AG04449 (cell line): ENCODE data around the gene DLG1.

Experiments
- CTCF ChIA-PET: fragments of 350-600 bp; formaldehyde crosslinking; extraction: SDS; loops from one replicate; lab custom pipeline; 2021; ENCODE audit warnings: antibody characterized with exemption; lab: Yijun Ruan, JAX
- POLR2A ChIA-PET: fragments of 400-600, 350-600 bp; formaldehyde crosslinking; extraction: SDS; loops from one replicate; lab custom pipeline; 2020; ENCODE audit warnings: antibody characterized with exemption, inconsistent platforms; lab: Yijun Ruan, JAX
- DNase-seq: peaks from one replicate; pipeline ENCODE4 v3.0.0-alpha.2; 2010; ENCODE audit warnings: low read depth, low spot score
- H3K4me3 ChIP-seq: 2 replicates; pipeline ENCODE4 v1.5.1; 2011; ENCODE audit warnings: low read depth, mild to moderate bottlenecking, control low read depth, low read length
- TF ChIP-seq, protein P1 (sequence below): IDR thresholded peaks from one replicate; pipeline ENCODE4 v1.5.1; 2011; ENCODE audit warnings: mild to moderate bottlenecking, moderate library complexity, low read length, control low read depth, inconsistent platforms; ENCODE audit not compliant: insufficient read depth; ENCODE audit errors: missing control alignments

DLG1 gene

GRCh38 chr3:197165890-197166289, 132.5 kb downstream of the DLG1 start:
- DNase-seq = no peak

GRCh38 chr3:197155046-197155445, 143.4 kb downstream of the DLG1 start:
- TF ChIP-seq, protein P1, sequence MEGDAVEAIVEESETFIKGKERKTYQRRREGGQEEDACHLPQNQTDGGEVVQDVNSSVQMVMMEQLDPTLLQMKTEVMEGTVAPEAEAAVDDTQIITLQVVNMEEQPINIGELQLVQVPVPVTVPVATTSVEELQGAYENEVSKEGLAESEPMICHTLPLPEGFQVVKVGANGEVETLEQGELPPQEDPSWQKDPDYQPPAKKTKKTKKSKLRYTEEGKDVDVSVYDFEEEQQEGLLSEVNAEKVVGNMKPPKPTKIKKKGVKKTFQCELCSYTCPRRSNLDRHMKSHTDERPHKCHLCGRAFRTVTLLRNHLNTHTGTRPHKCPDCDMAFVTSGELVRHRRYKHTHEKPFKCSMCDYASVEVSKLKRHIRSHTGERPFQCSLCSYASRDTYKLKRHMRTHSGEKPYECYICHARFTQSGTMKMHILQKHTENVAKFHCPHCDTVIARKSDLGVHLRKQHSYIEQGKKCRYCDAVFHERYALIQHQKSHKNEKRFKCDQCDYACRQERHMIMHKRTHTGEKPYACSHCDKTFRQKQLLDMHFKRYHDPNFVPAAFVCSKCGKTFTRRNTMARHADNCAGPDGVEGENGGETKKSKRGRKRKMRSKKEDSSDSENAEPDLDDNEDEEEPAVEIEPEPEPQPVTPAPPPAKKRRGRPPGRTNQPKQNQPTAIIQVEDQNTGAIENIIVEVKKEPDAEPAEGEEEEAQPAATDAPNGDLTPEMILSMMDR = no peak
- DNase-seq = no peak
- CTCF ChIA-PET = no interaction called here
- POLR2A ChIA-PET = no interaction called here
- no peak overlapping the region for H3K4me3 ChIP-seq

More at GRCh38 chr3:197165890-197166289, 132.5 kb downstream of the DLG1 start:
- TF ChIP-seq, protein P1 = no peak
- POLR2A ChIA-PET = no interaction called here
- CTCF ChIA-PET = interaction anchor here (1.0 kb wide), 1 partner anchor 27 kb away, joined by 3 read pairs; no protein-coding TSS in a partner anchor
- no peak overlapping the region for H3K4me3 ChIP-seq

DNA sequence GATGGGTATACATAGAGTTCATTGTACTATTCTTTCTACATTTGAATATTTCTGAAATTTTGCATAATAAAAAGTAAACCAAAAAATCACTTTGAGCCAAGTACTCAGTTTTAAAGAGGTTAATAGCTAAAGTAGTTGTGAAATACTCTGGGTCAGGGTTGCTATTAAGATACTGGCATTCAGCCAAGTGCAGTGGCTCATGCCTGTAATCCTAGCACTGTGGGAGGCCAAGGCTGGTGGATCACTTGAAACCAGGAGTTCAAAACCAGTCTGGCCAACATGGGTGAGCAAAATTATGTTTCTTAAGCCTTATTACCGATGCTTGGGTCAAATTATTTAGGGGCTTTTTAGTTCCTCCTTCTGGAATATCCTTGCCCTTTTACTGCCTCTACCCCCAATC, 146.8 kb downstream of the DLG1 start:
- ChIA-PET POLR2A (no interaction called here), CTCF (interaction anchor here (0.7 to 1.2 kb wide), 4 partner anchors 9 to 359 kb away, joined by 3 to 4 read pairs (median 3); no protein-coding TSS in a partner anchor)
- DNase-seq = no peak

DNA sequence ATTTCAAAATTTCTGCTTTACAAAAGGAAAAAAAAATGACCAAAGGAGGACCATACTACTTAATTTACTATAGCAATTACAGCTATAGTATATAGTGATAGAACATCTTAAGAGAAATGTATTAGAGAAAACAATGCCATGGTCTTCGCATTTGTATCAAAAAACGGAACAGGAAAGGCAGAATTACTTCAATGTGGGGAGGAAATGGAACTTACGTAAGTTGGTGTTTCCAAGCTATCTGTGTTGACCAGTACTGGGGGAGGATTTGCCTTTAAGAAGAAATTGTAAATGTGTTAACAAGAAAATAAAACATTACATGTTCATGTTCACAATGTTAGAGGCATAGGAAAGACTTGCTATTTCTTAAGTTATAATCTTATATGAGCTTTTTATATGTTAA, 148.9 kb downstream of the DLG1 start:
- TF ChIP-seq, protein P1 = no peak

More for the DNA sequence above, 146.8 kb downstream of the DLG1 start:
- H3K4me3 ChIP-seq = no peak overlapping the region
- TF ChIP-seq, protein P1 = no peak

GRCh38 chr3:197144188-197144587, 154.2 kb downstream of the DLG1 start:
- H3K4me3 ChIP-seq = no peak overlapping the region
- DNase-seq = no peak
- ChIA-PET POLR2A (no interaction called here), CTCF (interaction anchor here (1.0 to 2.4 kb wide), 2 partner anchors 9 to 43 kb away, joined by 4 to 6 read pairs; no protein-coding TSS in a partner anchor)
- TF ChIP-seq, protein P1 = no peak

More for the DNA sequence above, 148.9 kb downstream of the DLG1 start:
- no peak overlapping the region for H3K4me3 ChIP-seq
- DNase-seq = no peak
- ChIA-PET CTCF (interaction anchor here (2.1 kb wide), 1 partner anchor 120 kb away, joined by 6 read pairs; the partner anchor contains the start of gene MELTF), POLR2A (no interaction called here)

DNA sequence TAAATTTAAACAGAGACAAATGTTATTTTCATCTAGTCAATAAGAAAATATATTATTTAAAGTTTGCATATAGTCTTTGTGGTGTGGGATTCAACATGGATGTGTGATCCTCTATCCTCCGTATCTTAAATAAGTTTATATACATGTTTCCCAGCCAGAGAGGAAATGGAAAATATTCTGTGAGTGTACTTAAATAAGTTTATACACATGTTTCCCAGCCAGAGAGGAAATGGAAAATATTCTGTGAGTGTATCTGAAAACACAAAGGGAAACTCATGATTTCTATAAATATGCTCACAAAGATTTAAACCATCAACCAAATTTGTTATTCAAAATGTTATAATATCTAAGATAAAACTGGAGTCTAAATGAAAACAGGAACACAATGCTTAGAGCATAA, 158.8 kb downstream of the DLG1 start:
- no peak for DNase-seq
- POLR2A ChIA-PET = interaction anchor here (0.5 kb wide), 1 partner anchor 32 kb away, joined by 3 read pairs; no protein-coding TSS in a partner anchor
- no peak overlapping the region for H3K4me3 ChIP-seq
- TF ChIP-seq, protein P1 = no peak
- CTCF ChIA-PET = interaction anchor here (0.8 kb wide), 1 partner anchor 27 kb away, joined by 3 read pairs; no protein-coding TSS in a partner anchor
